CD4-positive, alpha-beta T cell (primary cell): ENCODE data around the gene XPA. TPM values are rescaled to one million over a fixed set of nuclear protein-coding genes. Genes with fewer than 3 reads are reported as not detected.
"Not testable (repeated sequence)": the region's sequence is repeated elsewhere in the genome, so short reads cannot be mapped to it uniquely, and the experiment has no call there.

ENCODE experiments used
- ATAC-seq: fragments of 200-7000 bp; cut with Tn5 transposase; one replicate; pipeline ENCODE4 v1.10.0; 2022; ENCODE audit warnings: mild to moderate bottlenecking; ENCODE audit not compliant: poor library complexity
- CTCF ChIA-PET: fragments of 350-600 bp; sonication (Branson Sonifier 250); formaldehyde crosslinking; loops from one replicate; lab custom pipeline; 2021; ENCODE audit warnings: antibody characterized with exemption, inconsistent platforms; lab: Charles Lee
- POLR2A ChIA-PET: fragments of 350-600 bp; sonication (Branson Sonifier 250); formaldehyde crosslinking; loops from one replicate; lab custom pipeline; 2021; ENCODE audit warnings: antibody characterized with exemption, inconsistent platforms; lab: Charles Lee
- DNase-seq, 14 experiments: peaks; one replicate each; pipeline ENCODE4 v3.0.0-alpha.2; 2013 to 2020; ENCODE audit warnings: mixed read lengths in 2 of 14
- H3K27ac ChIP-seq, 2 donors: one replicate each; pipeline versions ENCODE4 v1.5.1 to v1.7.0; 2013; ENCODE audit warnings: low read length in 2 of 2, low read depth in 1 of 2, mild to moderate bottlenecking in 1 of 2
- H3K27me3 ChIP-seq, 2 experiments: 1 replicate in 1 of 2; 2 replicates in 1 of 2; pipeline versions ENCODE4 v1.6.1 to v1.7.0; 2013; ENCODE audit warnings: low read length in 2 of 2, control low read depth in 1 of 2, mild to moderate bottlenecking in 1 of 2, moderate library complexity in 1 of 2; ENCODE audit not compliant: insufficient read depth in 2 of 2, control insufficient read depth in 1 of 2
- H3K36me3 ChIP-seq: one replicate; pipeline ENCODE4 v1.6.1; 2013; ENCODE audit warnings: low read length, control low read depth; ENCODE audit not compliant: insufficient read depth
- H3K4me1 ChIP-seq: one replicate; pipeline ENCODE4 v1.6.1; 2013; ENCODE audit warnings: low read length, control low read depth; ENCODE audit not compliant: insufficient read depth
- H3K4me3 ChIP-seq: one replicate; pipeline ENCODE4 v1.5.1; 2013; ENCODE audit warnings: mild to moderate bottlenecking, low read length, moderate library complexity
- H3K9me3 ChIP-seq, 2 experiments: 1 replicate in 1 of 2; 2 replicates in 1 of 2; pipeline versions ENCODE4 v1.6.1 to v1.7.0; 2013; ENCODE audit warnings: low read length in 2 of 2, mild to moderate bottlenecking in 2 of 2, control low read depth in 1 of 2, moderate library complexity in 1 of 2; ENCODE audit not compliant: control insufficient read depth in 1 of 2, insufficient read depth in 1 of 2
- H3K27ac Mint-ChIP-seq: one replicate; pipeline ENCODE4 v1.8.0; 2020; ENCODE audit warnings: mixed read lengths
- H3K27me3 Mint-ChIP-seq: one replicate; pipeline ENCODE4 v1.8.0; 2021; ENCODE audit warnings: mixed read lengths
- H3K36me3 Mint-ChIP-seq: one replicate; pipeline ENCODE4 v1.8.0; 2021; ENCODE audit warnings: low read depth, mixed read lengths
- H3K4me1 Mint-ChIP-seq: one replicate; pipeline ENCODE4 v1.8.0; 2021; ENCODE audit warnings: low read depth, mixed read lengths
- H3K4me3 Mint-ChIP-seq: one replicate; pipeline ENCODE4 v1.8.0; 2020; ENCODE audit warnings: mild to moderate bottlenecking, mixed read lengths
- H3K9me3 Mint-ChIP-seq: one replicate; pipeline ENCODE4 v1.8.0; 2020; ENCODE audit warnings: mixed read lengths
- intact Hi-C, 2 experiments: fragments of 100-400 bp; cut with DNase I in 1 of 2; cut with micrococcal nuclease in 1 of 2; formaldehyde crosslinking; loops; one replicate each; pipeline versions ENCODE4 v1.15.1 to v1.9.0; 2023 to 2025; cut with DNase I, micrococcal nuclease
- total RNA-seq, 174 experiments: library from RNA in 2 of 174; stranded (reverse) in 2 of 174; gene quantifications; one replicate each; pipeline ENCODE4 v1.2.3 and lab custom pipeline; 2021 to 2026
- TF ChIP-seq, protein P1 (sequence below): fragments of 200-600 bp; IDR thresholded peaks from one replicate; pipeline ENCODE4 v1.8.0; 2022; ENCODE audit warnings: antibody characterized with exemption, mild to moderate bottlenecking

The XPA gene
- total RNA-seq, 2 experiments from 2014 or later = 20.2 to 23.3 TPM

GRCh38 chr9:97704851-97705250 is 7.7 kb upstream of the XPA start:
- H3K27me3 ChIP-seq = no peaks in the 10 kb centered on the region
- H3K36me3 Mint-ChIP-seq = no peaks in the 10 kb centered on the region
- H3K36me3 ChIP-seq = no peaks in the 10 kb centered on the region
- TF ChIP-seq, protein P1, sequence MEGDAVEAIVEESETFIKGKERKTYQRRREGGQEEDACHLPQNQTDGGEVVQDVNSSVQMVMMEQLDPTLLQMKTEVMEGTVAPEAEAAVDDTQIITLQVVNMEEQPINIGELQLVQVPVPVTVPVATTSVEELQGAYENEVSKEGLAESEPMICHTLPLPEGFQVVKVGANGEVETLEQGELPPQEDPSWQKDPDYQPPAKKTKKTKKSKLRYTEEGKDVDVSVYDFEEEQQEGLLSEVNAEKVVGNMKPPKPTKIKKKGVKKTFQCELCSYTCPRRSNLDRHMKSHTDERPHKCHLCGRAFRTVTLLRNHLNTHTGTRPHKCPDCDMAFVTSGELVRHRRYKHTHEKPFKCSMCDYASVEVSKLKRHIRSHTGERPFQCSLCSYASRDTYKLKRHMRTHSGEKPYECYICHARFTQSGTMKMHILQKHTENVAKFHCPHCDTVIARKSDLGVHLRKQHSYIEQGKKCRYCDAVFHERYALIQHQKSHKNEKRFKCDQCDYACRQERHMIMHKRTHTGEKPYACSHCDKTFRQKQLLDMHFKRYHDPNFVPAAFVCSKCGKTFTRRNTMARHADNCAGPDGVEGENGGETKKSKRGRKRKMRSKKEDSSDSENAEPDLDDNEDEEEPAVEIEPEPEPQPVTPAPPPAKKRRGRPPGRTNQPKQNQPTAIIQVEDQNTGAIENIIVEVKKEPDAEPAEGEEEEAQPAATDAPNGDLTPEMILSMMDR = no peak
- no peak overlapping the region for H3K27ac Mint-ChIP-seq
- no peak overlapping the region for H3K4me3 Mint-ChIP-seq
- peaks cover 13% of the 10 kb centered on the region for H3K4me1 Mint-ChIP-seq
- no peaks in the 10 kb centered on the region for H3K9me3 ChIP-seq
- peaks cover 22% of the 10 kb centered on the region for H3K4me1 ChIP-seq
- DNase-seq (no peak), ATAC-seq (no peak)
- intact Hi-C loops = loop anchor here (10.0 kb wide), 2 partner anchors 100 to 1090 kb away; partner anchors contain the start of gene ANKS6 (in 1 of the 2)
- no peak overlapping the region for H3K4me3 ChIP-seq
- H3K9me3 Mint-ChIP-seq = no peaks in the 10 kb centered on the region
- H3K27me3 Mint-ChIP-seq = peaks cover 12% of the 10 kb centered on the region
- H3K27ac ChIP-seq = no peak overlapping the region
- POLR2A ChIA-PET = interaction anchor here (0.6 to 2.5 kb wide), 2 partner anchors 8 to 197 kb away, joined by 3 to 14 read pairs; partner anchors contain the start of gene XPA
- CTCF ChIA-PET = interaction anchor here (0.8 kb wide), 1 partner anchor 217 kb away, joined by 3 read pairs; the partner anchor contains the start of gene TRMO

- Histone ChIP-seq H3K27ac (no peak overlapping the region), H3K36me3 (no peaks in the 10 kb centered on the region), H3K9me3 (no peaks in the 10 kb centered on the region), H3K4me1 (peaks cover 23% of the 10 kb centered on the region), H3K27me3 (no peaks in the 10 kb centered on the region), H3K4me3 (no peak overlapping the region)
- ATAC-seq (no peak), DNase-seq (no peak)
- POLR2A ChIA-PET = interaction anchor here (2.5 kb wide), 1 partner anchor 7 kb away, joined by 14 read pairs; the partner anchor contains the start of gene XPA
- no peaks in the 10 kb centered on the region for H3K9me3 Mint-ChIP-seq
- no peak overlapping the region for H3K4me3 Mint-ChIP-seq
- CTCF ChIA-PET = interaction anchor here (0.8 kb wide), 1 partner anchor 218 kb away, joined by 3 read pairs; the partner anchor contains the start of gene TRMO
- H3K27ac Mint-ChIP-seq = peak overlapping the region; percentile 68
- H3K36me3 Mint-ChIP-seq = no peaks in the 10 kb centered on the region
- H3K4me1 Mint-ChIP-seq = peaks cover 18% of the 10 kb centered on the region
- H3K27me3 Mint-ChIP-seq = peaks cover 11% of the 10 kb centered on the region
- intact Hi-C loops = loop anchor here (10.0 kb wide), 2 partner anchors 100 to 1090 kb away; partner anchors contain the start of gene ANKS6 (in 1 of the 2)
- TF ChIP-seq, protein P1 = no peak
Measured at GRCh38 chr9:97704345-97704677, 7.2 kb upstream of the XPA start.

DNA sequence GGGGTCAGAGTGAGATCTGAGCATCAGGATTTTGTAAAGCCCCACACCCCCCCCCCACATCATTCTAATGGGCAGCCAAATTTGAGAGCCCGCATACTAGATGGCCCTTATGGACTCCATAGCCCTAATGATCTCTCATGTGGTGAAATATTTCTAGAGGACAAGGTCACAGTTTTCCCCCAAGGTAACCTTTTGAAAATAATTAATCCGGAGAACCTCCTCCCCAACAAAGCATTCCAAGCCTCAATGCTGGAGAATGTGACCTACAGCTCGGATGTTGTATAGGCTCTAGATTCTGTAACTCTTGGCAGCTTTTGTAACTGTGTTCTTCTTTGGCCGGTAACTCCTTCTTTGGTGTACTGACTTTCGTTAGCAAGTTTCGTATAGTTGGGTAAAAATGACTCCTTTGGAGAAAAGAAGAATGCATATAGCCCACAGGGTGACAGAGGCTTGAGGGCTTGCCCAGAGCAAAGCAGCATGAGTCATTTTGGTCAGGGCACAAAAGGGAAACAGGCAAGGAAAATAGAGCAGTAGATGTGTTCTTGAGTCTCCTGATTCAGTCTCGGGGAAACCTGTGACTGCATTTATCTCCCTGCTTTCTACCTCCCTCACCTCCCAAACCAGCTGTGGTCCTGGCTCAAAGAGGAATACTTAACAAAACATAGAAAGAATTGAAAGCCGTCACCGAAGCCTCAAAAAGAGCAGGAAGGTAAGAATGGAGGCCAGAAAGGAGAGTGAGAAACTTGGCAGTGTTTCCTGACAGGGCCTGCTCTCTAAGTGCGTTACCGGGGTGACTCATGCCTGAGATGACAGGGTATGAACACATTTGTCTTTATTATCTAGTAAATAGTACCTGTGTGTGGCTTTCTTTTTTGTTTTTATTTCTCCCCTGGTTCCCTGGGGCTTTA is 6.6 kb upstream of the XPA start:
- TF ChIP-seq, protein P1 = no peak
- ChIA-PET CTCF (interaction anchor here (0.8 to 1.0 kb wide), 2 partner anchors 15 to 218 kb away, joined by 3 read pairs; partner anchors contain the start of gene TRMO), POLR2A (no interaction called here)
- Mint-ChIP-seq H3K9me3 (no peaks in the 10 kb centered on the region), H3K36me3 (no peaks in the 10 kb centered on the region), H3K27me3 (peaks cover 9% of the 10 kb centered on the region), H3K4me3 (no peak overlapping the region), H3K4me1 (peaks cover 20% of the 10 kb centered on the region), H3K27ac (peak overlapping the region; percentile 68)
- Histone ChIP-seq H3K9me3 (no peaks in the 10 kb centered on the region), H3K36me3 (no peaks in the 10 kb centered on the region), H3K27ac (no peak overlapping the region), H3K27me3 (no peaks in the 10 kb centered on the region), H3K4me3 (no peak overlapping the region), H3K4me1 (peaks cover 29% of the 10 kb centered on the region)
- intact Hi-C loops = loop anchor here (10.0 kb wide), 2 partner anchors 101 to 1091 kb away; partner anchors contain the start of gene ANKS6 (in 1 of the 2)
- ATAC-seq (peak; percentile 58), DNase-seq (peak in 5 of 14 experiments; percentile 11 to 45 (median 24))

- CTCF ChIA-PET, DNase-seq, H3K9me3 ChIP-seq, H3K27me3 ChIP-seq, H3K36me3 Mint-ChIP-seq, H3K27ac ChIP-seq, H3K9me3 Mint-ChIP-seq, ATAC-seq, H3K27me3 Mint-ChIP-seq, H3K27ac Mint-ChIP-seq, H3K4me3 ChIP-seq, H3K36me3 ChIP-seq: not testable (repeated sequence)
- Mint-ChIP-seq H3K4me3 (peak overlapping the region; percentile 50), H3K4me1 (peaks cover 42% of the 10 kb centered on the region)
- intact Hi-C loops = loop anchor here (5.0 to 10.0 kb wide), 7 partner anchors 68 to 1095 kb away; partner anchors contain the start of genes ANKS6 (in 1 of the 2), NCBP1 (in 1 of the 2), TBC1D2 (in 1 of the 2) and TDRD7 (in 1 of the 2)
- peaks cover 36% of the 10 kb centered on the region for H3K4me1 ChIP-seq
- POLR2A ChIA-PET = interaction anchor here (0.6 to 0.8 kb wide), 2 partner anchors 67 to 557 kb away, joined by 3 to 4 read pairs; partner anchors contain the start of genes NCBP1 and TSTD2
Measured at GRCh38 chr9:97699824-97700223, 2.7 kb upstream of the XPA start.
